Measurements from ENCODE around the gene ZSWIM1.

Gene ZSWIM1

DNA sequence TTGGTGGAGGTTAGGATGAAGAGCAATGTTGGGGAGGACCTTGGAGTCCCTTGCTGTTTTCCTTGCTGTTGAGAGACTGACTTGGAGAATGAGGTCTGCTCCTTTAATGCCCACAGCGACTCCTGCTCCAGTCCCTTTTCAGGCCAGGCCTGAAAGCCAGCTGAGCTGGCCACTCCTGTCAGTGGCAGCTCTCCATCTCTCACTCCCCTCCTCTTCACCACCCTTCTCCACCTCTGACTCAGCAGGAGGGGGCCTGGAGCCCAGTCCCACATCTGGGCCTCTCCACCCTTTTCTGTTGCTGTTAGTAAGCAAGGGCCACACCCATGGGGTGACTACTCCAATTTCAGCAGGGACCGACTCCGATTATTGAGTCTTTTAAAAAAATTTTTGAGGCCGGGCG lies 45.2 kb upstream of the ZSWIM1 start:
- TF ChIP-seq, protein P1, sequence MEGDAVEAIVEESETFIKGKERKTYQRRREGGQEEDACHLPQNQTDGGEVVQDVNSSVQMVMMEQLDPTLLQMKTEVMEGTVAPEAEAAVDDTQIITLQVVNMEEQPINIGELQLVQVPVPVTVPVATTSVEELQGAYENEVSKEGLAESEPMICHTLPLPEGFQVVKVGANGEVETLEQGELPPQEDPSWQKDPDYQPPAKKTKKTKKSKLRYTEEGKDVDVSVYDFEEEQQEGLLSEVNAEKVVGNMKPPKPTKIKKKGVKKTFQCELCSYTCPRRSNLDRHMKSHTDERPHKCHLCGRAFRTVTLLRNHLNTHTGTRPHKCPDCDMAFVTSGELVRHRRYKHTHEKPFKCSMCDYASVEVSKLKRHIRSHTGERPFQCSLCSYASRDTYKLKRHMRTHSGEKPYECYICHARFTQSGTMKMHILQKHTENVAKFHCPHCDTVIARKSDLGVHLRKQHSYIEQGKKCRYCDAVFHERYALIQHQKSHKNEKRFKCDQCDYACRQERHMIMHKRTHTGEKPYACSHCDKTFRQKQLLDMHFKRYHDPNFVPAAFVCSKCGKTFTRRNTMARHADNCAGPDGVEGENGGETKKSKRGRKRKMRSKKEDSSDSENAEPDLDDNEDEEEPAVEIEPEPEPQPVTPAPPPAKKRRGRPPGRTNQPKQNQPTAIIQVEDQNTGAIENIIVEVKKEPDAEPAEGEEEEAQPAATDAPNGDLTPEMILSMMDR (IDR thresholded peaks at IDR 0.05; ENCODE audit: low read depth, low read length): no peak
- peak; percentile 28 for DNase-seq (ENCODE audit: low read depth, low spot score)
- H3K4me3 ChIP-seq (ENCODE audit: low read depth, low read length): no peak overlapping the region
- in situ Hi-C loops (cut with HindIII; ENCODE audit: low sequenced_read_pairs): no loop called here

DNA sequence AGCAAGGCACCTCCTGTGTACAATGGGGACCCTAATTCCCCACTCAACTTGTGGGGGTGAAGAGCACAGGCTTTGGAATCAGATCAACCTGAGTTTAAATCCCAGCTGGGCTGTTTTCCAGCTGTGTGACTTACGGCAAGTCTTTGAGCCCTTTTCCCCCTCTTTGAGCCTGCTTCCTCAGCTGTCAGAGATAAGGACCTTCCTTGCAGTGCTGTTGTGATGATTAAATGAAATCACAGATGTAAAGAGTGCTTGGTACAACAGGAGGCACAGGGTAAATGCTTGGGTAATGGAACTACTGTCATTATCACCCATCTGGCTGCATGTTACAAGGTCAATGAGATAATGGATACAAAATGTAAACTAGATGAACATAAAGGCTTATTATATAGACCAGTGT lies 44.2 kb upstream of the ZSWIM1 start:
- DNase-seq (ENCODE audit: low read depth, low spot score): no peak
- TF ChIP-seq, protein P1 (IDR thresholded peaks at IDR 0.05; ENCODE audit: low read depth, low read length): no peak
- no peak overlapping the region for H3K4me3 ChIP-seq (ENCODE audit: low read depth, low read length)
- in situ Hi-C loops (cut with HindIII; ENCODE audit: low sequenced_read_pairs): no loop called here

DNA sequence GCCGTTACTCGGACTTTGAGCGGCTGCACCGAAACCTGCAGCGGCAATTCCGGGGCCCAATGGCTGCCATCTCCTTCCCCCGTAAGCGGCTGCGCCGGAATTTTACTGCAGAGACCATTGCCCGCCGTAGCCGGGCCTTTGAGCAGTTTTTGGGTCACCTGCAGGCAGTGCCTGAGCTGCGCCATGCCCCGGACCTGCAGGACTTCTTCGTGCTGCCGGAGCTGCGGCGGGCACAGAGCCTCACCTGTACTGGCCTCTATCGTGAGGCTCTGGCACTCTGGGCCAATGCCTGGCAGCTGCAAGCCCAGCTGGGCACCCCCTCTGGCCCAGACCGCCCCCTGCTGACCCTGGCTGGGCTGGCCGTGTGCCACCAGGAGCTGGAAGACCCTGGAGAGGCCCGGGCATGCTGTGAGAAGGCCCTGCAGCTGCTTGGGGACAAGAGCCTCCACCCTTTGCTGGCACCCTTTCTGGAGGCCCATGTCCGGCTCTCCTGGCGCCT lies 40.3 kb upstream of the ZSWIM1 start:
- no peak overlapping the region for H3K4me3 ChIP-seq (ENCODE audit: low read depth, low read length)
- DNase-seq (ENCODE audit: low read depth, low spot score): no peak
- TF ChIP-seq, protein P1 (IDR thresholded peaks at IDR 0.05; ENCODE audit: low read depth, low read length): no peak
- in situ Hi-C loops (cut with HindIII; ENCODE audit: low sequenced_read_pairs): no loop called here

DNA sequence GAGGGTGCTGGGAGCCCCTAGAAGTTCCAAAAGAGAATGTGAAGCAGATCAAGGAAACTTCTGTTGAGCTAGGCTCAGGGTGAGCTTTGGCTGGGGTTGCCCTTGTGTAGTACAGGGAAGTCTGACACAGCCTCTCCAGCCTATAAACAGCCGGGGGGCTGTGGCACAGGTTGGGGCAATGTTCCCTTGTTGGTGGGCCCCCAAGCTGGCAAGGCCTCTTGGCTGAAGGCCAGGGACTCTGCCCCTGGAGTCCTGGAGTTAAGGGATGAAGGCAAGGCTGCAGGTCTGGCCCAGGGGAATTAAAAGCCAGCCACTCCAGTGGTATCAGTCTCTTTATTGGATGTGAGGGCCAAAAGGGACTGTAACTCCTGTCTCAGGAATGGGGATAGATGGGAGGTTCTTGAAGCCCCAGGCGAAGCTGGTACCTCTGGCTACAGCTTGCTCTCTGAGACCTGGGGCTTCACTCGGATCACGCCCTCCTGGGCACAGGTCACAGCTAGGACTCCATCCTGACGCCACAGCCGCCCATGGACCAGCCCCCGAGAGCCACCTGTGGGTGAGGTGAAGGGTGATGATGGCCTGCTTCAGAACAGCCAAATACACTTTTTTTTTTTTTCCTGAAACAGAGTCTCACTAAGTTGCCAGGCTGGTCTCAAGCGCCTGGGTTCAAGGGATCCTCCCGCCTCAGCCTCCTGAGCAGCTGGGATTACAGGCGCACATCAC lies 39.5 kb upstream of the ZSWIM1 start:
- in situ Hi-C loops (cut with HindIII; ENCODE audit: low sequenced_read_pairs): no loop called here
- no peak for DNase-seq (ENCODE audit: low read depth, low spot score)
- TF ChIP-seq, protein P1 (IDR thresholded peaks at IDR 0.05; ENCODE audit: low read depth, low read length): no peak
- no peak overlapping the region for H3K4me3 ChIP-seq (ENCODE audit: low read depth, low read length)

DNA sequence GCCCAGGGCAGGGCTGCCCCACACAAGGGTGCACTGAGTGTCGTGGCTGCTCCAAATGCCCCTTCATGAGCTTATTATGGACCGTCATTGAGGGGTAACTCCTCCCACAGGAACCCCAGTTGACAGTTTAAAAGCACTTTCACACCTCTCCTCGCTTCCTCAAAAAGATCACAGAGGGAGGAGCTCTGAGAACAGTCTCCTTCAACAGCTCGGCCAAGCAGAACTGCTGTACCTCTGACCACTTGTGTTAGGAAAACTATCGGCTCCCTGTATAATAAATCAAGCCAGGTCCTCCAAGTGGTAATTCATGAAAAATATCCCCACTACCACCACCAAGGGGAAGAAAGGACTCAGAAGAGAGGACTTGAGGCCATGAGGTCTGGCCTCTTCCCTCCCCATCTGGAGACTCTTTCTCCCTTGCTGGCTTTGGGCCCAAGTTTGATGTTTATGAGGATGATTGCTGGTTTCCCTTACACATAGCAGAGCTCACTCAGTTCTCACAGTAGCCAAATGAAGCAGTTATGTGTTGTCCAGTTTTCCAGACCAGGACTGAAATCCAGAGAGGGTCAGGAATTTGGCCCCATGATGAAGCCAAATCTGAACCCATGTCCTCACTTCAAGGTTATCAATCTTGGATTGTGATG lies 38.7 kb upstream of the ZSWIM1 start:
- TF ChIP-seq, protein P1 (IDR thresholded peaks at IDR 0.05; ENCODE audit: low read depth, low read length): no peak
- H3K4me3 ChIP-seq (ENCODE audit: low read depth, low read length): no peak overlapping the region
- in situ Hi-C loops (cut with HindIII; ENCODE audit: low sequenced_read_pairs): no loop called here
- no peak for DNase-seq (ENCODE audit: low read depth, low spot score)

DNA sequence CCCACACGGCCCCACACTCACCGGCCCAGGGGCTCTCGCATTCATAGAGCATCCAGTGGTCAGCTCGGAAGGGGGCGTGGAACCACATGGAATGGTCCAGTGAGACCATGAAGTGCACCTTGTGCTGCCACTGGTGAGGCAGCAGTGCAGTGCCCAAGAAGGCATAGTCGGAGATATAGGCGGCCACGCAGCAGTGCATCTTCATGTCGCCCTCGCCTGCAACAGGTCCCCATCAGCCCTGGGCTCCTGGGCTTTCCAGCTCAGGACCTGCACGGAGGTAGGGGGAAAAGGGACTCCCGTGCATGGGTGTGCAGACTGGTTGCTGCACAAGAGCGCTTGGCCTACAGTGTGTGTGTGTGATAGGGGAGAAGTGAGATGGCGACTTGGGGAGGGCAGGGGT lies 37.5 kb upstream of the ZSWIM1 start:
- no peak overlapping the region for H3K4me3 ChIP-seq (ENCODE audit: low read depth, low read length)
- TF ChIP-seq, protein P1 (IDR thresholded peaks at IDR 0.05; ENCODE audit: low read depth, low read length): no peak
- DNase-seq (ENCODE audit: low read depth, low spot score): no peak
- in situ Hi-C loops (cut with HindIII; ENCODE audit: low sequenced_read_pairs): no loop called here

Measured in astrocyte of the spinal cord (primary cell).